Spleen (tissue), 11 donors: ENCODE results near the gene OR2T11. TPM values are rescaled to one million over a fixed set of nuclear protein-coding genes. Genes with fewer than 3 reads are reported as not detected.

Experiments
- DNase-seq: peaks from one replicate; pipeline ENCODE4 v3.0.0-alpha.2; 2020
- H3K27ac ChIP-seq, 8 donors: fragments of 200-600 bp; sonication (generic) in 7 of 8; 1 replicate in 4 of 8; 2 replicates in 4 of 8; pipeline versions ENCODE4 v1.5.0 to v1.8.0; 2016 to 2021; ENCODE audit warnings: inconsistent platforms in 4 of 8, mild to moderate bottlenecking in 4 of 8, moderate library complexity in 1 of 8
- H3K27me3 ChIP-seq, 7 donors: fragments of 200-600 bp; sonication (generic) in 6 of 7; replicated peaks in 1 of 7; 1 replicate in 4 of 7; 2 replicates in 3 of 7; pipeline versions ENCODE4 v1.5.0 to v1.8.0; 2016 to 2021; ENCODE audit warnings: inconsistent platforms in 3 of 7, mild to moderate bottlenecking in 1 of 7
- H3K36me3 ChIP-seq, 6 donors: fragments of 200-600 bp; sonication (generic) in 5 of 6; 1 replicate in 4 of 6; 2 replicates in 2 of 6; pipeline versions ENCODE4 v1.5.0 to v1.8.0; 2016 to 2021; ENCODE audit warnings: inconsistent platforms in 2 of 6
- H3K4me1 ChIP-seq, 6 donors: fragments of 200-600 bp; sonication (generic) in 5 of 6; 1 replicate in 3 of 6; 2 replicates in 3 of 6; pipeline versions ENCODE4 v1.5.0 to v1.8.0; 2016 to 2021; ENCODE audit warnings: inconsistent platforms in 3 of 6
- H3K4me3 ChIP-seq, 8 donors: fragments of 200-600 bp; sonication (generic) in 7 of 8; 1 replicate in 4 of 8; 2 replicates in 4 of 8; pipeline versions ENCODE4 v1.5.0 to v1.8.0; 2016 to 2021; ENCODE audit warnings: inconsistent platforms in 4 of 8, mild to moderate bottlenecking in 4 of 8, moderate library complexity in 2 of 8
- H3K9me3 ChIP-seq, 8 donors: fragments of 200-600 bp; sonication (generic) in 7 of 8; 1 replicate in 4 of 8; 2 replicates in 4 of 8; pipeline versions ENCODE4 v1.5.0 to v1.8.0; 2016 to 2021; ENCODE audit warnings: inconsistent platforms in 4 of 8
- CTCF ChIP-seq, 11 experiments: fragments of 200-600 bp in 7 of 11; fragments of 450-650 bp in 4 of 11; sonication (generic) in 4 of 11; IDR thresholded peaks in 8 of 11; conservative IDR thresholded peaks in 3 of 11; 1 replicate in 7 of 11; 2 replicates in 4 of 11; pipeline versions ENCODE4 v1.4.0 to v1.8.0; 2016 to 2021; ENCODE audit warnings: antibody characterized with exemption in 11 of 11, inconsistent platforms in 4 of 11, mild to moderate bottlenecking in 1 of 11
- POLR2A ChIP-seq, 3 donors: fragments of 450-650 bp; IDR thresholded peaks; one replicate each; pipeline ENCODE4 v1.5.1; 2017; ENCODE audit warnings: antibody characterized with exemption in 3 of 3, mild to moderate bottlenecking in 1 of 3
- POLR2AphosphoS5 ChIP-seq, 3 donors: sonication (generic); formaldehyde crosslinking; IDR thresholded peaks; one replicate each; pipeline ENCODE4 v1.5.1; 2017; ENCODE audit warnings: antibody characterized with exemption in 3 of 3
- WGBS, 5 donors: extraction: QIAGEN DNeasy Blood & Tissue Kit in 3 of 5; methylation state at CpG; one replicate each; pipeline versions ENCODE4 v1.1.5 to v1.1.7; 2013 to 2018; 5-methylcytosine and 5-hydroxymethylcytosine counted together
- intact Hi-C: fragments of 100-400 bp; cut with DNase I; formaldehyde crosslinking; loops from one replicate; pipeline ENCODE4 v1.15.0; 2023; ENCODE audit warnings: low total_unique reads
- polyA plus RNA-seq, 3 donors: library from polyadenylated mRNA; stranded (reverse); fragments of 200-250 nt; gene quantifications; one replicate each; pipeline ENCODE4 v1.2.1, GENCODE V29; 2013
- total RNA-seq, 7 donors: library from RNA; depleted of rRNA in 3 of 7; stranded (reverse); fragments of >200 nt in 3 of 7; fragmentation: NEBNext Ultra II Directional in 4 of 7; extraction: Animal tissue kit (Norgen Biotek cat#: 25700) in 4 of 7; gene quantifications; one replicate each; pipeline versions ENCODE4 v1.1.0 to v1.2.1, GENCODE V29; 2016 to 2021
- donor health status: healthy with polysubstance abuse.
- donor health status: DM: no; HTN: no; CAD: no; lungs with moderate emphysema.
- donor health status: DM: no; HTN: no; CAD: no.
- donor health status: Bipolar disorder and iron deficiency.
- donor health status: healthy.
- donor health status: DM: no; HTN: no; CAD: no.
- donor health status: DM: yes; HTN: yes; CAD: no.

Gene OR2T11
- total and polyA plus RNA-seq, 10 donors: 0.02 to 3.6 (median 0.75) TPM; not detected in 2

DNA sequence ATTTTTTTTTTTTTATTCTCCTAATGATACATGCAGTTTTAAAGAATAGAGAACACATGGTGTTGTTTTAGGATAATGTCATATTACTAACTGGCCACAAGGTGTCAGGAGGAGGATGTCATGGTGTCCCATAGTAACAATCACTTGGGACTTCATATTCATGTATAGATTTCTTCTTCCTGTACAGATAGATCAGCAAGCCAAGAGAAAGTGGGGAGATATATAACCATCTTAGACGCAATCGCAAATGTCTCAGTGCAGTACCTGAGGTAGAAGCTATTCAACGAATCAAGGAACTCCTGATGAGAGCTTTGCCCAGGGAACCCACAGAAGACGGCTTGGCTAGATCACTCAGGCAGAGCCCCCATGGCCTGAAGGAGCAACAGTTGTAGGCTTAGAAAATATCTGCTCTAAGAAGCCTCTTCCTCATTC lies 12.3 kb downstream of the OR2T11 start:
- H3K4me1 ChIP-seq: peaks cover 0 to 7% (median 0%) of the 10 kb centered on the region in 6 donors
- H3K36me3 ChIP-seq: no peaks in the 10 kb centered on the region
- DNase-seq: no peak
- peak overlapping the region in 3 of 8 donors; percentile 3 to 49 (median 30) for H3K27ac ChIP-seq
- intact Hi-C loops: no loop called here
- TF ChIP-seq POLR2A (IDR thresholded peaks at IDR 0.05) (no peak), CTCF (IDR thresholded peaks at IDR 0.05 in 8 of 11, conservative IDR thresholded peaks at IDR 0.05 in 3 of 11) (peak; percentile 8 to 73 (median 58))
- no peaks in the 10 kb centered on the region for H3K9me3 ChIP-seq
- no peaks in the 10 kb centered on the region for H3K27me3 ChIP-seq
- WGBS, 5 donors: 49 to 72% (median 57%) methylated on average over 4 of the region's 4 CpGs
- H3K4me3 ChIP-seq: no peak overlapping the region

- Histone ChIP-seq H3K4me3 (no peak overlapping the region), H3K27me3 (no peaks in the 10 kb centered on the region), H3K4me1 (peaks cover 0 to 7% (median 0%) of the 10 kb centered on the region in 6 donors), H3K9me3 (no peaks in the 10 kb centered on the region), H3K27ac (no peak overlapping the region), H3K36me3 (no peaks in the 10 kb centered on the region)
- WGBS, 5 donors: 66 to 75% (median 70%) methylated on average over 7 of the region's 7 CpGs
- TF ChIP-seq CTCF (IDR thresholded peaks at IDR 0.05 in 8 of 11, conservative IDR thresholded peaks at IDR 0.05 in 3 of 11): no peak
- intact Hi-C loops: no loop called here
- no peak for DNase-seq
Observed at GRCh38 chr1:248621770-248622169, 13.1 kb downstream of the OR2T11 start.

DNA sequence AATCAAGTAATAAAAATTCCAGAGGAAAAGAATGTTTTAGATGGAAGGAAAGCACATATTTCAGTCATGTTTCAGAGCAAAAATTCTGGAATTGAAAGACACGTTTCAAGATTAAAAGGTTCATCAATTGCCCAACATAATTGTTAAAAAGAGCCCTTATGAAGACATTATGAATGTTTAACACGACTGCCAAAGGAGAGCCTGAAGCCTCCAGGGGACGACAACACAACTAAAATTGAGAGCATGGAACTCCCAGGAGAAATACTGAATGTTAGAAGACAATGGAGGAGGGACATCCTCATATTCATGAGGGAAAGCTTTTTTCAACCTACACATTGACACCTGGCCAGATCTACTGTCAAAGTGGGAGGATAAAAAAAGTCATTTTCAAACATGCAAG lies 16.0 kb downstream of the OR2T11 start:
- WGBS, 5 donors: 3 to 11% (median 7%) methylated on average over 3 of the region's 3 CpGs
- DNase-seq: no peak
- H3K36me3 ChIP-seq: no peaks in the 10 kb centered on the region
- peaks cover 0 to 7% (median 0%) of the 10 kb centered on the region in 6 donors for H3K4me1 ChIP-seq
- no peak overlapping the region for H3K27ac ChIP-seq
- TF ChIP-seq CTCF (IDR thresholded peaks at IDR 0.05 in 8 of 11, conservative IDR thresholded peaks at IDR 0.05 in 3 of 11) (peak in 9 of 11 experiments; percentile 17 to 78 (median 57)), POLR2AphosphoS5 (IDR thresholded peaks at IDR 0.05) (no peak)
- no peaks in the 10 kb centered on the region for H3K27me3 ChIP-seq
- intact Hi-C loops: no loop called here
- H3K4me3 ChIP-seq: no peak overlapping the region
- no peaks in the 10 kb centered on the region for H3K9me3 ChIP-seq

GRCh38 chr1:248618119-248618518 lies 16.8 kb downstream of the OR2T11 start:
- intact Hi-C loops: no loop called here
- no peak overlapping the region for H3K4me3 ChIP-seq
- 72 to 79% (median 78%) methylated on average over 7 of the region's 7 CpGs for WGBS, 5 donors
- no peaks in the 10 kb centered on the region for H3K27me3 ChIP-seq
- no peak overlapping the region for H3K27ac ChIP-seq
- H3K4me1 ChIP-seq: peaks cover 0 to 7% (median 0%) of the 10 kb centered on the region in 6 donors
- no peaks in the 10 kb centered on the region for H3K9me3 ChIP-seq
- H3K36me3 ChIP-seq: no peaks in the 10 kb centered on the region
- TF ChIP-seq POLR2AphosphoS5 (IDR thresholded peaks at IDR 0.05): no peak
- no peak for TF ChIP-seq POLR2A (IDR thresholded peaks at IDR 0.05)
- TF ChIP-seq CTCF (IDR thresholded peaks at IDR 0.05 in 8 of 11, conservative IDR thresholded peaks at IDR 0.05 in 3 of 11): no peak
- no peak for DNase-seq
